ENCODE measurements around the gene CIC.

- TF ChIP-seq CTCF (IDR thresholded peaks at IDR 0.05 in 4 of 5, conservative IDR thresholded peaks at IDR 0.05 in 1 of 5) (no peak), POLR2A (IDR thresholded peaks at IDR 0.05) (no peak)
Measured at GRCh38 chr19:42229301-42229854, 39.7 kb upstream of the CIC start.
